Smooth muscle cell (in vitro differentiated cells): ENCODE data around the gene GREB1L. TPM values are rescaled to one million over a fixed set of nuclear protein-coding genes. Genes with fewer than 3 reads are reported as not detected.
A peak's percentile ranks its signal among the peaks of the same experiment; 100 is the strongest.

Experiments
- DNase-seq: peaks from one replicate; lab custom pipeline; 2025; ENCODE audit not compliant: unreplicated experiment; lab: John Stamatoyannopoulos, UW
- H2AFZ ChIP-seq: fragments of 200-600 bp; sonication (generic); 2 replicates; pipeline ENCODE4 v1.6.0; 2016; ENCODE audit warnings: antibody characterized with exemption, low read depth, mild to moderate bottlenecking
- H3F3A ChIP-seq: fragments of 200-600 bp; sonication (generic); 2 replicates; pipeline ENCODE4 v1.6.0; 2017; ENCODE audit warnings: antibody characterized with exemption, low read depth
- H3K27ac ChIP-seq: fragments of 200-600 bp; sonication (generic); 2 replicates; pipeline ENCODE4 v1.5.1; 2016; ENCODE audit warnings: low read depth, mild to moderate bottlenecking
- H3K27me3 ChIP-seq: fragments of 200-600 bp; sonication (generic); 2 replicates; pipeline ENCODE4 v1.6.1; 2016; ENCODE audit warnings: low read depth, mild to moderate bottlenecking
- H3K36me3 ChIP-seq: fragments of 200-600 bp; sonication (generic); 2 replicates; pipeline ENCODE4 v1.5.1; 2016; ENCODE audit warnings: low read depth
- H3K4me1 ChIP-seq: fragments of 200-600 bp; sonication (generic); 2 replicates; pipeline ENCODE4 v1.5.1; 2016; ENCODE audit warnings: low read depth
- H3K4me2 ChIP-seq: fragments of 200-600 bp; sonication (generic); 2 replicates; pipeline ENCODE4 v1.6.0; 2016; ENCODE audit warnings: mild to moderate bottlenecking
- H3K4me3 ChIP-seq: fragments of 200-600 bp; sonication (generic); 2 replicates; pipeline ENCODE4 v1.5.1; 2016; ENCODE audit warnings: mild to moderate bottlenecking
- H3K79me2 ChIP-seq: fragments of 200-600 bp; sonication (generic); 2 replicates; pipeline ENCODE4 v1.6.0; 2016; ENCODE audit warnings: low read depth, mild to moderate bottlenecking
- H3K9ac ChIP-seq: fragments of 200-600 bp; sonication (generic); 2 replicates; pipeline ENCODE4 v1.6.0; 2016; ENCODE audit warnings: low read depth
- H3K9me3 ChIP-seq: fragments of 200-600 bp; sonication (generic); replicated peaks from 2 replicates; pipeline ENCODE4 v1.5.1; 2016; ENCODE audit warnings: low read depth
- H4K20me1 ChIP-seq: fragments of 200-600 bp; sonication (generic); 2 replicates; pipeline ENCODE4 v1.6.0; 2016; ENCODE audit warnings: low read depth
- WGBS: methylation state at CpG from one replicate; pipeline ENCODE4 v1.1.7; 2016; ENCODE audit warnings: low lambda C conversion rate; 5-methylcytosine and 5-hydroxymethylcytosine counted together
- polyA plus RNA-seq: library from polyadenylated mRNA; unstranded; fragments of >200 nt; fragmentation: Nextera tagmentation; extraction: Ambion mirVana; gene quantifications from 2 replicates; pipeline ENCODE4 v1.2.1, GENCODE V29; 2016
- total RNA-seq: library from RNA; depleted of rRNA; stranded (reverse); fragments of >200 nt; gene quantifications from 2 replicates; pipeline ENCODE4 v1.2.3, GENCODE V29; 2014
- TF ChIP-seq, protein P1 (sequence below): fragments of 200-600 bp; sonication (generic); IDR thresholded peaks from 2 replicates; pipeline ENCODE4 v1.5.1; 2017; ENCODE audit warnings: borderline replicate concordance, mild to moderate bottlenecking, antibody characterized with exemption; ENCODE audit not compliant: insufficient read depth, poor library complexity, severe bottlenecking

GREB1L gene
- total and polyA plus RNA-seq, 2 experiments from 2014 or later, result 4.0 to 15.3 TPM

DNA sequence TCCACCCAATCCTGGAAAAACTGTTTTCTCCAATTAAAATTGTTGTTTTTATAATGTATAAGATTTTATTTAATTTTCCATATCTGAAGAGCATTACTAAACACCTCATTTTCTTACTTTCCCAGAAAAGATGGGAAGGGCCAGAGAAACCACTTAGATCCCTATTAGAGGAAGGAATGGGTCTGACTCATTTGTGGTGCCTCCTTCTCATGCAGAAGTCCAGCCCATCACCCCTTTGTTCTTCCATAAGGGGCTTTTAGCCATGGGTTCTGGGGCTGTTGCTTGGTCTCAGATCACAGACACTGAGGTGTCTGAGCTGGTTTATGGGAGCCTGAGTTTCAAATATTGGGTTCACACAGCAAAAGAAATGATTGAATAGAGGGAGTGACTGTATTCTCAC, 206.3 kb downstream of the GREB1L start:
- Histone ChIP-seq H3K27ac (peak overlapping the region; percentile 45), H3F3A (peaks cover 22% of the 10 kb centered on the region), H3K4me3 (no peak overlapping the region), H3K36me3 (no peaks in the 10 kb centered on the region), H3K79me2 (no peaks in the 10 kb centered on the region), H3K27me3 (no peaks in the 10 kb centered on the region), H4K20me1 (no peaks in the 10 kb centered on the region), H2AFZ (peak overlapping the region; percentile 1), H3K9me3 (no peaks in the 10 kb centered on the region), H3K4me1 (peaks cover 21% of the 10 kb centered on the region), H3K9ac (peak overlapping the region; percentile 3), H3K4me2 (peak overlapping the region; percentile 51)
- DNase-seq, result no peak
- TF ChIP-seq, protein P1, sequence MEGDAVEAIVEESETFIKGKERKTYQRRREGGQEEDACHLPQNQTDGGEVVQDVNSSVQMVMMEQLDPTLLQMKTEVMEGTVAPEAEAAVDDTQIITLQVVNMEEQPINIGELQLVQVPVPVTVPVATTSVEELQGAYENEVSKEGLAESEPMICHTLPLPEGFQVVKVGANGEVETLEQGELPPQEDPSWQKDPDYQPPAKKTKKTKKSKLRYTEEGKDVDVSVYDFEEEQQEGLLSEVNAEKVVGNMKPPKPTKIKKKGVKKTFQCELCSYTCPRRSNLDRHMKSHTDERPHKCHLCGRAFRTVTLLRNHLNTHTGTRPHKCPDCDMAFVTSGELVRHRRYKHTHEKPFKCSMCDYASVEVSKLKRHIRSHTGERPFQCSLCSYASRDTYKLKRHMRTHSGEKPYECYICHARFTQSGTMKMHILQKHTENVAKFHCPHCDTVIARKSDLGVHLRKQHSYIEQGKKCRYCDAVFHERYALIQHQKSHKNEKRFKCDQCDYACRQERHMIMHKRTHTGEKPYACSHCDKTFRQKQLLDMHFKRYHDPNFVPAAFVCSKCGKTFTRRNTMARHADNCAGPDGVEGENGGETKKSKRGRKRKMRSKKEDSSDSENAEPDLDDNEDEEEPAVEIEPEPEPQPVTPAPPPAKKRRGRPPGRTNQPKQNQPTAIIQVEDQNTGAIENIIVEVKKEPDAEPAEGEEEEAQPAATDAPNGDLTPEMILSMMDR, result no peak

DNA sequence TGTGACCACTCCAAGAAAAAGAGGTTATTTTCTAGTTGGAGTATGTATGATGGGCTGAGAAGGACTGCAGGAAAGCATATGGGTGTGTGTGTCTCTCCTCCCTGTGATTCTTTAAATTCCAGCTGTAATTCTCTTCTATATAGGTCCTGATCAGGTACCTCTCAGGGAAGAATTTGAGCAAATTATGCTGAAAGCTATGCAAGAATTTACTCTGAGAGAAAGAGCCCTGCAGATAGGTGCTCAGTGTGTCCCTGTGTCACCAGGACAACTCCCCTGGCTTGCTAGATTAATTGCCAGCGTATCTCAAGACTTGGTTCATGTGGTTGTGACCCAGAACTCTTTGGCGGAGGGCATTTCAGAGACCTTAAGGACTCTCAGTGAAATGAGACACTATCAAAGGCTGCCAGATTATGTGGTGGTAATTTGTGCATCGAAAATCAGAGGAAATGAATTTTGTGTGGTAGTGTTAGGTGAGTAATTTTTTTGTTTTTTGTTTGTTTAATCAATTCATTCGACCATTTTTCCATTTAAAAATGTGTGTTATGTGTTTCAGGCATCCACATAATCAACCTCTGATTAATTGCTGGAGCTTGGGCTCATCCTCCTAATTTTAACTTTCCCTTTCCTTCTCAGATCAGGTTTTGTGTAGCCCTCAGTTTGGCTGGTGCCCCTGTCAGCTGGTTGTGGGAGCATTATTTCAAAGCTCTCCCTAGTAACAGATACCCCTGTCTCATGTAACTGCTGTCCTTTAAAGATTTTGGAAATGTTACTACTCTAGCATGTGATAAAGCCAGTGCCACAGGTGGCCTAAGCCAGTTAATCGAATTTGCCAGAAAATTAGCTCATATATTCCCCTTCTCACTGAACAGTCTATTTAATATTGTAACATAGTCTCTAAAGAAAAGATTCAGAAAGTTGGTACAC, 207.6 kb downstream of the GREB1L start:
- H3K27me3 ChIP-seq, result no peaks in the 10 kb centered on the region
- H3K4me3 ChIP-seq, result no peak overlapping the region
- no peaks in the 10 kb centered on the region for H3K36me3 ChIP-seq
- H3K9me3 ChIP-seq, result no peaks in the 10 kb centered on the region
- TF ChIP-seq, protein P1, result no peak
- no peaks in the 10 kb centered on the region for H3K79me2 ChIP-seq
- DNase-seq, result no peak
- peaks cover 22% of the 10 kb centered on the region for H3F3A ChIP-seq
- WGBS, result 86% methylated on average over 5 of the region's 5 CpGs
- peak overlapping the region; percentile 85 for H3K27ac ChIP-seq
- H3K4me2 ChIP-seq, result peak overlapping the region; percentile 51
- H2AFZ ChIP-seq, result no peak overlapping the region
- H3K4me1 ChIP-seq, result peaks cover 21% of the 10 kb centered on the region
- no peak overlapping the region for H3K9ac ChIP-seq
- no peaks in the 10 kb centered on the region for H4K20me1 ChIP-seq

DNA sequence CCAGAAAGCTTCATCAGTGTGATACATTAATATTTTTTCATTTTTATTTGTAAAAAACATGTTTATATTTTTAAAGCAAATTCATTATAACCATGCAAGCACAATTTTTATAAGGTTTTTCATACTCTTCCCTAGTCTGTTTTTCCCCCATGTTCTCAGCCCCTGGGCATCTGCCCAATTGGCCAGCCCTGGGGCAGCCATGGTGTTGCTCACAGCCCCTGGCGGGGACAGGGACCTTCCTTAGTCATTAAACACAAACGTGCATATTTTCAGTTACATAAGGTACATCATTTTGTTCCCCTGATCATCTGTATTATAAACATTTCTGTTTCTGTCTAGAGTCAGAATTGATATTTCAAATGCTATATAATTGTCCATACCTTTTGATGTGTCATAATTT, 208.5 kb downstream of the GREB1L start:
- no peak for DNase-seq
- Histone ChIP-seq H3K4me2 (peak overlapping the region; percentile 18), H3K27me3 (no peaks in the 10 kb centered on the region), H4K20me1 (no peaks in the 10 kb centered on the region), H3K36me3 (no peaks in the 10 kb centered on the region), H3K27ac (peak overlapping the region; percentile 85), H3K4me1 (peaks cover 21% of the 10 kb centered on the region), H3K9ac (no peak overlapping the region), H2AFZ (no peak overlapping the region), H3K9me3 (no peaks in the 10 kb centered on the region), H3K79me2 (no peaks in the 10 kb centered on the region), H3K4me3 (no peak overlapping the region), H3F3A (peaks cover 22% of the 10 kb centered on the region)
- 76% methylated on average over 2 of the region's 2 CpGs for WGBS
- TF ChIP-seq, protein P1, result no peak
